HEK293 (cell line): ENCODE results near the gene GTF2F2.

Experiments used
- CTCF ChIP-seq: fragments of 450-650 bp; formaldehyde crosslinking; IDR thresholded peaks from 2 replicates; pipeline ENCODE4 v1.5.1; 2016; ENCODE audit warnings: missing biosample characterization, missing genetic modification characterization
- GLI2 ChIP-seq: fragments of 450-650 bp; formaldehyde crosslinking; IDR thresholded peaks from 2 replicates; pipeline ENCODE4; 2017; ENCODE audit warnings: missing biosample characterization, missing genetic modification characterization, low read depth, borderline replicate concordance
- PBX3 ChIP-seq: sonication (generic); formaldehyde crosslinking; IDR thresholded peaks from 2 replicates; pipeline ENCODE4 v1.8.1; 2022; ENCODE audit warnings: mild to moderate bottlenecking, moderate library complexity, missing genetic modification reagents
- YY1 ChIP-seq: fragments of 450-650 bp; formaldehyde crosslinking; IDR thresholded peaks from 2 replicates; pipeline ENCODE4 v1.5.1; 2018; ENCODE audit warnings: missing biosample characterization, missing genetic modification characterization
- ZBTB21 ChIP-seq: fragments of 450-650 bp; formaldehyde crosslinking; IDR thresholded peaks from 2 replicates; pipeline ENCODE4 v1.5.1; 2017; ENCODE audit warnings: missing biosample characterization, missing genetic modification characterization
- ZNF184 ChIP-seq: fragments of 450-650 bp; IDR thresholded peaks from 2 replicates; pipeline ENCODE4 v1.5.1; 2018; ENCODE audit warnings: missing biosample characterization, mild to moderate bottlenecking, missing genetic modification characterization
- ZNF416 ChIP-seq: fragments of 450-650 bp; formaldehyde crosslinking; IDR thresholded peaks from 2 replicates; pipeline ENCODE4 v1.5.1; 2016; ENCODE audit warnings: missing biosample characterization, missing genetic modification characterization
- ZNF561 ChIP-seq: fragments of 450-650 bp; IDR thresholded peaks from 2 replicates; pipeline ENCODE4 v1.5.1; 2018; ENCODE audit warnings: missing biosample characterization, missing genetic modification characterization, borderline replicate concordance
- ZNF585B ChIP-seq: fragments of 450-650 bp; formaldehyde crosslinking; IDR thresholded peaks from 2 replicates; pipeline ENCODE4 v1.5.1; 2016; ENCODE audit warnings: missing biosample characterization, missing genetic modification characterization
- ZNF768 ChIP-seq: fragments of 450-650 bp; formaldehyde crosslinking; IDR thresholded peaks from 2 replicates; pipeline ENCODE4 v1.5.1; 2018; ENCODE audit warnings: missing biosample characterization, mild to moderate bottlenecking, missing genetic modification characterization
- TF ChIP-seq, protein P1 (sequence below): fragments of 450-650 bp; formaldehyde crosslinking; IDR thresholded peaks from 2 replicates; pipeline ENCODE4 v1.5.1; 2016; ENCODE audit warnings: missing biosample characterization, missing genetic modification characterization
- TF ChIP-seq, protein P2 (sequence below): fragments of 450-650 bp; formaldehyde crosslinking; IDR thresholded peaks from 2 replicates; pipeline ENCODE4 v1.5.1; 2016; ENCODE audit warnings: missing biosample characterization, missing genetic modification characterization

GRCh38 chr13:45178349-45179162 lies 58.2 kb downstream of the GTF2F2 start:
- TF ChIP-seq CTCF (no peak), ZNF561 (tag by site-specific recombination) (peak; percentile 57; the same call in 1 of the 2 replicates), ZNF416 (tag by site-specific recombination) (no peak), ZNF768 (tag by site-specific recombination) (no peak), YY1 (no peak), PBX3 (no peak), ZBTB21 (peak; percentile 77), ZNF585B (tag by site-specific recombination) (no peak), ZNF184 (tag by site-specific recombination) (no peak; the same call in 1 of the 2 replicates), GLI2 (tag by site-specific recombination) (no peak)
- TF ChIP-seq, protein P1, sequence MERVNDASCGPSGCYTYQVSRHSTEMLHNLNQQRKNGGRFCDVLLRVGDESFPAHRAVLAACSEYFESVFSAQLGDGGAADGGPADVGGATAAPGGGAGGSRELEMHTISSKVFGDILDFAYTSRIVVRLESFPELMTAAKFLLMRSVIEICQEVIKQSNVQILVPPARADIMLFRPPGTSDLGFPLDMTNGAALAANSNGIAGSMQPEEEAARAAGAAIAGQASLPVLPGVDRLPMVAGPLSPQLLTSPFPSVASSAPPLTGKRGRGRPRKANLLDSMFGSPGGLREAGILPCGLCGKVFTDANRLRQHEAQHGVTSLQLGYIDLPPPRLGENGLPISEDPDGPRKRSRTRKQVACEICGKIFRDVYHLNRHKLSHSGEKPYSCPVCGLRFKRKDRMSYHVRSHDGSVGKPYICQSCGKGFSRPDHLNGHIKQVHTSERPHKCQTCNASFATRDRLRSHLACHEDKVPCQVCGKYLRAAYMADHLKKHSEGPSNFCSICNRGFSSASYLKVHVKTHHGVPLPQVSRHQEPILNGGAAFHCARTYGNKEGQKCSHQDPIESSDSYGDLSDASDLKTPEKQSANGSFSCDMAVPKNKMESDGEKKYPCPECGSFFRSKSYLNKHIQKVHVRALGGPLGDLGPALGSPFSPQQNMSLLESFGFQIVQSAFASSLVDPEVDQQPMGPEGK (tag by site-specific recombination), result peak; percentile 99
- TF ChIP-seq, protein P2, sequence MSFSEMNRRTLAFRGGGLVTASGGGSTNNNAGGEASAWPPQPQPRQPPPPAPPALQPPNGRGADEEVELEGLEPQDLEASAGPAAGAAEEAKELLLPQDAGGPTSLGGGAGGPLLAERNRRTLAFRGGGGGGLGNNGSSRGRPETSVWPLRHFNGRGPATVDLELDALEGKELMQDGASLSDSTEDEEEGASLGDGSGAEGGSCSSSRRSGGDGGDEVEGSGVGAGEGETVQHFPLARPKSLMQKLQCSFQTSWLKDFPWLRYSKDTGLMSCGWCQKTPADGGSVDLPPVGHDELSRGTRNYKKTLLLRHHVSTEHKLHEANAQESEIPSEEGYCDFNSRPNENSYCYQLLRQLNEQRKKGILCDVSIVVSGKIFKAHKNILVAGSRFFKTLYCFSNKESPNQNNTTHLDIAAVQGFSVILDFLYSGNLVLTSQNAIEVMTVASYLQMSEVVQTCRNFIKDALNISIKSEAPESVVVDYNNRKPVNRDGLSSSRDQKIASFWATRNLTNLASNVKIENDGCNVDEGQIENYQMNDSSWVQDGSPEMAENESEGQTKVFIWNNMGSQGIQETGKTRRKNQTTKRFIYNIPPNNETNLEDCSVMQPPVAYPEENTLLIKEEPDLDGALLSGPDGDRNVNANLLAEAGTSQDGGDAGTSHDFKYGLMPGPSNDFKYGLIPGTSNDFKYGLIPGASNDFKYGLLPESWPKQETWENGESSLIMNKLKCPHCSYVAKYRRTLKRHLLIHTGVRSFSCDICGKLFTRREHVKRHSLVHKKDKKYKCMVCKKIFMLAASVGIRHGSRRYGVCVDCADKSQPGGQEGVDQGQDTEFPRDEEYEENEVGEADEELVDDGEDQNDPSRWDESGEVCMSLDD (tag by site-specific recombination), result no peak
